ENCODE measurements around the gene FAM107B.

The FAM107B gene

DNA sequence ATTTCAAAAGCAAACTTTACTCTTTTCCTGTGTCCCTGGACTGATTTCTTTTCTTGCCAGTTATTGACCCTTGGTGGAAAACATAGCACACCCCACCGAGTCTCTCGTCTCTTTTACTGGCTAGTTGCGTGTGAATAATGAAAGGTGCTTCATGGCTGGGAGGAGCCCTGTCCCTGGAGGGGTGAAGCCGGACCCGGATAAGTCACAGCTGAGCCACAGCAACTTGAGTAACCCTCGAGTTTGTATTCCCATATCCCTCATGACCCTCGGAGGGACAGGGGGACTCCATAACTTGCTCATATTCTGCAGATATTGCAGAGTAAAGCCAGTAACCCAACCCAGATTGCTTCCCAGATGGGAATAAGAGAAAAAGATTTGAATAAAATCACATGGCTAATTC, 296.5 kb downstream of the FAM107B start:
- no peak for DNase-seq

DNA sequence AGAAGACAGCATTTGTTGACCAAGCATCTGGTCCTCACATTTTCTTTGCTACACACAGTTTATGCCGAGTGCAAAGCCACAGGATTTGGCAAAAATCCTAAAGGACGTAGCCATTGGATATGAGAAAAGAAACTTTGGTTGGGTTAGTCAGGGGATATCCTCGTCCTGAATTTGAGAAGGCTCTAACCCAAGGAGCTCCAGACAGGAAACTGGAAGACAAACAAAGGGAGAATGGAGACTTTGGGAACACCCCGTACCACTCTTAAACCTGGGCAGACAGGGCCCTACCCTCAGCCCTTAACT, 297.3 kb downstream of the FAM107B start:
- DNase-seq = no peak

DNA sequence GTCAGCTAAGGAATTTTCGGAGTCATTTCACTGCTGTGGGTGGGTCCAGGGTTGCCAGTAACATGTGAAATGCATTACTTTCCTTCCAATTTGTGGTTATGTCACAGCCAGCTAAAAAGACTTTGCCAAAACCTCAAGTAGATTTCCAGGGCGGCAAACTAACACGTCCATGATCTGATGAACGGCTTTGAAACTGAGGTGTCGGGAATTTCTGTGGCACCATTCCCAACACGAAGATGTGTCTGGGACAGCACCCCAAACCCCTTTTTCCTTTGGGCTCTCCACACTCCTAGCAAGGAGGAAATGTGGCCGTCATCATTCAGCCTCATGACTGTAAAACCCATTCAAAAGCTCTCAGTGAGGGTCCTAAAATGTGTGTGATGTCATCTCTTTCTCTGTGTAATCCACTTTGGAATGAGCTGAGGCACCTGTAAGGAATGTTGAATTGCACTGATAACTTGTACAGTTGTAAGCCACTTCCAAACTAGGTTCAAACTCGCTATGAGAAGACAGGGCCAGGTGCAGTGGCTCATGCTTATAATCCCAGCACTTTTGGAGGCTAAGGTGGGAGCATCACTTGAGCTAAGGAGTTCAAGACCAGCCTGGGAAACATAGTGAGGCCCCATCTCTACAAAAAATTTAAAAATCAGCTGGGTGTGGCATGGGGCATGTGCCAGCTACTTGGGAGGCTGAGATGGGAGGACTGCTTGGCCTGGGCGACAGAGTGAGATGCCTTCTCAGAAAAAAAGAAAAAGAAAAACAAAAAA, 297.9 kb downstream of the FAM107B start:
- no peak for DNase-seq

DNA sequence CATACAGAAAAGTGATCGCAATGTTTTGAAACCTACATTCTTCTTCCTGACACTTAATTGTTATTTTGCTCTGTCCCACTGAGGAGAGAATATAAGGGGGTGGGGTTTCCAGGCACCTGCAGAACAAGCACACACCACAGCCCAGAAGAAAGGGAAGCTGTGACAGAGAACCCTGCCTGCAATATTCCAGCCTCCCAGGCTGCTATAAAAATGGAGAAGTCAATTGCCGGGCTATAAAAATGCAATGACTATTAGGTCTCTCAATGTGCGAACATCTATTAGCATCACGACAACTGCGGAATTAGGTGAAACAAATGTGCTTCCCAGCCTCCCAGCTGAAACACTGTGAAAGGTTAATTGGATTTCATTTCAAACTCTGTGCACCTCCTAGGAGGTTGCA, 298.7 kb downstream of the FAM107B start:
- DNase-seq = peak; percentile 4

DNA sequence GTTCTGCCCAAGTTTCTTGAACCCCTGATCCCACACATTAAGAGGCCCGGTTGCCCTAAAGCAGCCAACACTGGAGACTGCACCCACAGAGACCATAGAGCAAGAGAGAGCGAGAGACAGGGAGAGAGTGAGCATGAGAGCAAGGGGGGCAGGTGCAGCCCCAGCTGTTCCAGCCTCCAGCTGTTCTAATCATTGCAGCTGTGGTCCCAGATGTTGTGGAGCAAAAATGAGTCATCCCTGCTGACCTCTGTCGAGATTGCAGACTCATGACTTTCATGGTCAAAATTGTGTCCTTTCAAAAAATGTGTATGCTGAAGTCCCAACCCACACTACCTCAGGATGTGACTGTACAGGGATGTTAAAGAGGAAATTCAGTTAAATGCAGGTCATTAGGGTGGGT, 300.0 kb downstream of the FAM107B start:
- no peak for DNase-seq

DNA sequence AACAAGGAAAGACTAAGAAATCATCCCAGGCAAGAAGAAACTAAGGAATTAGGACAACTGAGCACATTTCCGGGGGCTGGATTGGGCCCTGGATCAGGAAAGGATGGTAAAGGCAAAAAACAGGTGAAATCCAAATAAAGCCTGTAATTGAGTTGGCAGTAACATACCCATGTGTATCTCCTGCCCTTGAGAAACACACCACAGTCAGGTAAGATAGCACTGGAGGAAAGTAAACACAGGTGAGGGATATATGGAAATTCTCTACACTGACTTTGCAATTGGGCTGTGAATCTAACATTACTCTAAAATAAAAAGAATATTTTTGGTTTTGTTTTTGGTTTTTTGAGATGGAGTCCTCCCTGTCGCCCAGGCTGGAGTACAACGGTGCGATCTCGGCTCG, 303.8 kb downstream of the FAM107B start:
- DNase-seq = no peak

DNA sequence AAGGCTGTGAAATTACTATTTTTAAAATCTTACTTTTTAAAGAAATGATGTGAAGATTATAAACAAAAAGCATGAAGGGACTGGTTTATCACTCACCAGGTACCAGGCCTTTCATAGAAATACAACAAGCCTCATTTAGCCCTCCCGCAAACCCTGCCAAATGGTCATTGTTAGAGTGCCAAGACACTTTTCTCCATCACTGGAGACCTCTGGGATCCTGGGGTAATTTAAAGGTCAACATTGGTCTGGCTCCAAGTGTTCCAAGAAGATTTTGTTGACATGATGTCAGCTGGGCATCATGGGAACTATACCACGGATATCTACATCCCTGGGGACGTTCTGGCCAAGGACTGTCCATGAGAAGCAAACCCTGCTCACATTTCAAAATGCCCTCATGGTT, 306.0 kb downstream of the FAM107B start:
- DNase-seq = no peak
